NCI-H82 treated with DMSO at 0.1 percent for 48 hours (cell line): ENCODE measurements around the gene RAI1.

ENCODE experiments used
- DNase-seq: peaks from one replicate; lab custom pipeline; 2025; ENCODE audit not compliant: unreplicated experiment; lab: John Stamatoyannopoulos, UW

Gene RAI1

DNA sequence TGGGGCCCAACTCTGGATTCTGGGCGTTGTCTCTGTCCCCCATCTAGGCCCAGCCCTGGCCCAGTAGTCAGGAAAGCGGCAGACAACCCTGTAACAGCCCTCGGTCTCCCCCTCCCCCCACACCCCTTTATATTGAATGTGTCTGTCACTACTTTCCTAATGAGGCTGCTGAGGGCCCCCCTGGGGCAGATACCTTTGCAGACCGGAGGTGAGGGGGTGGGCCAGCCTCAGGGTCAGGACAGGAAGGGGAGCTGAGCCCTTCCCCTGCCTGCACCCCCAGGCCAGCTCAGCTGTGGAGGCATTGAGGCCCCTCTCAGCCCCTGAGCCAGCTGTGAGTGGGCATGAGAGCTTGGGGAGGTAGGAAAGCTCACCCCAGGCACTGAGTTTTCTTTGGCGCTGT, 17.1 kb downstream of the RAI1 start:
- DNase-seq = no peak

DNA sequence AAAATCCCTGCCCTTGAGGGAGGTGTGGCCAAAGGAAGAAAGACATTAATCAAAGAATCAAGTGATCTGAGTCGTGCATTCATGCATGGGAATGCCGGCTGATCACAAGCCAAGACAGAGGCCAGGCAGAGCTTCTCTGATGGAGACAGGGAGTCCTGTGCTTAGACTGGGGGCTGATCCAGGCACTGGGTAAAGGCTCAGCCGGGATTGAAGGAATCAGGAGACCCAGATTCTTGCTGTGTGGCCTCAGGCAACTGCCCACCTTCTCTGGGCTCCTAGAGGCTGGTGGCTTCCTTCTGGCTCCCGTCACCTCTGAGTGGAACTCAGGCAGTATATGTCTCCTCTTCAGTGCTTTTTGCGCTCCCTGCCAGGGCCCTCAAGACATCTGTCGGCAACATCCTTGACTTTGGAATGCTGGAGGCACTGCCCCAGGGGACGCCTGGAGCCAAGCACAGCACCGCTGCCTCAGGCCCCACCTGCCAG, 17.7 kb downstream of the RAI1 start:
- no peak for DNase-seq

DNA sequence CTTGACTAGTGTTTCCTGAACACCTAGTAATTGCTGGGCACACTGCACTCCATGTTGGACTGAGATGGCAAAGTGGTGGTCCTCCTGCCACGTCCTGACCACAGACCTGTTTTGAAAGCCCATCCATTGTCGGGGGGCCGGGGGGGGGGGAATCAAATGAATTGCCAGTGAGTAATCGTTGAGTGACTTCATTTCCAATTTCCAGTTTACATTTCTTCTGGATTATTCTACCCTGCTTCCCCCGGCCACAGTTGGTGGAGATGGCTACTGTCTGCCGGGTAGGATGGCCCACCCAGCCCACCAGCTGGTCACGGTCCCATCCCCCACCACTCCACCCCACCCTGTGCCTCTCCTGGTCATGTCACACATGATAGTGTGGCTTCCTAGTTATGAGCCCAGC, 18.2 kb downstream of the RAI1 start:
- no peak for DNase-seq

DNA sequence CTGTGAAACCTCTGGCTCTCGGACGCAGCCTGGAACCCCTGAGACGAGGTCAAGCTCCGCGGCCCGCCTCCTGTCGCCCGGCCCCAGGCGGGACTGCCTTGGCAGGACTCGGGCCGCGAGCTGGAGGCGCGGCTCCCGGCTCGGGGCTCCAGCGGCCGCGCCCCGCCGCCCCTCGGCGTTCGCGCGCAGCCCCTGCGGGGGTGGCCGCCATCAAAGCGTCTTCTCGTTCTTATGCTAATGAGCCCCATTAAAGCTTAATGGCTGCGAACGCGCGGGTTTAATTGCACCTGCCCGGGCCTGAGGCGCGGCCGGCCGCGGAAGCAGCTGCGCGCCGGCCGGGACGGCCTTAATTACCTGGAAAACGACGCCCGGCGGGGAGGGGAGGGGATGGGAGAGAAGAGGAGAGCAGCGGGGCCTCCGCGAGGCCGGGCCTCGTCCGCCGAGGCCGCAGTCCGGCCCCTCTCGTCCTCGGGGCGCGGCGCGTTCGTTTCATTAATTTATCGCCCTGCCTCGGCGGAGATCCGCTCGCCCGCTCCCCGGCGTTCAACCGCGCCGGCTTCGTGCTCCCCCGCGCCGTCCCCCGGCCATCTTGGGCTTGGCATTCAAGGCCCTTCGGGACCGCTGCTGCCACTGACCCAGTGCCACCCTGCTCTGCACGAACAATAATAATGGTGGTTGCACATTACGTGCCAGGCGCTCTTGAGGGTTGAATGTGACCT, 19.2 kb downstream of the RAI1 start:
- DNase-seq = no peak

DNA sequence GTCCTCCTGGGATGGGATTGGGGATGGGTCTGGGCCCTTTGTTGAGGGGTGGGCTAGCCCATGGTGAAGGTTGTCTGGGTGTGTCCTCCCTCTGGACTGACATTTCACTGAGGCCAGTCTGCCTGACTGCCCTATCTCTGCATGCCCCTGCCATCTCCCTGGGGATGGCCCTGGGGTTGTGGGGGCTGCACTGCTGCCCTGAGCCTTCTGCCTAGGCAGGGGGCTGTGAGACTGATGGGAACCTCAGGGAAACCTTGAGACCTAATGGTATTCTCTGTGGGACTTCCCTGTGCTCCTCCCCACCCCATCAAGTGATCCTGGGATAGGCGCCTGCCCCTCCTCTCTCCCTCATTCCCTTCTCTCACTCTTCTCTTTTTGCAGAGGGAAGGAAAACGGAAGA, 19.9 kb downstream of the RAI1 start:
- DNase-seq = no peak

DNA sequence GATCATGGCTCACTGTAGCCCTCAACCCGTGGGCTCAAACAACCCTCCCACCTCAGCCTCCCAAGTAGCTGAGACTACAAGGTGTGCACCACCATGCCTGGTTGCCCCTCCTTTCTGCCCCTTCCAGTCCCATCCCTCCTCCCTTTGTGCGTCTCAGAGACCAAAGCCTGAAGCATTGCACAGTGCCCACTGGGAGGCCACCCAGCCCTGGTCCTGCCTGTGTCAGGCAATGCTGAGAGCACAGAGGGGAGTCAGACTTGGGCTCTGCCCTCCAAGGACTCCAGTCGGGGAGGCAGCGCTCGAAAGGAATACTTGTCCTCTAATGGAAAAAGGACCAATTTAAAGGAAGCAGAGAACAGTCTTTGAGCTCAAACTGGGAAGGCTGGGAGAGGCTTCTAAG, 20.4 kb downstream of the RAI1 start:
- no peak for DNase-seq

DNA sequence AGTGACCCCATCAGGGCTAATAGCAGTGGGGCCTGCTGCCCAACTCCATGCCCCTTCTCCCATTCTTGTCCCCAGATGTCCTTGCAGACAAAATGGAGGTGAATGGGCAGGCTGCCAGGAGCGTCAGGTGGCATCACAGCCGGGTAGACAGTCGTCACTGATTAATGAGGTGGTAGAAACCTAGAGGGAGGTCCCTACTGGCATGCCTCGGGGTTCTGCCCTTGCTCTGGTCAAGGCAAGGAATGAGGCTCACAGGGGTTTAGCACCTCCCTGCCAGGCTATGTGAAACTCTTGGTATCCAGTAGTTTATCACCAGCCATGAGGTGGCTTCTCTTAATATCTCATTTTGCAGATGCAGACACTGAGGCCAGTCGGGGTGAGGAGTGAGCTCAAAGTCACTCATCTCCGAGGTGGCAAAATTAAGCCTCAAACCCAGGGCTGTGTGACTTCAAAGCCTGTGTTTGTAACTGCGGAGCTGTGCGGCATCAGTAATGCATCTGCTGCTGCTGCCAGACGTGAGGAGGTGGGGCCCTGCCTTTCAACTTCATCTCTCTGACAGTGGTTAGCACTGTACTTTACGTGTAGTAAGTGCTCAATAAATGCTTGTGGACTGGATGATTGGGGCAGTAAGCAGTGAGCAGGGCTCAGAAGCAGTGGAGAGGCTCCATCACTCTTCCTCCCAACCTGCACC, 21.3 kb downstream of the RAI1 start:
- DNase-seq = no peak

DNA sequence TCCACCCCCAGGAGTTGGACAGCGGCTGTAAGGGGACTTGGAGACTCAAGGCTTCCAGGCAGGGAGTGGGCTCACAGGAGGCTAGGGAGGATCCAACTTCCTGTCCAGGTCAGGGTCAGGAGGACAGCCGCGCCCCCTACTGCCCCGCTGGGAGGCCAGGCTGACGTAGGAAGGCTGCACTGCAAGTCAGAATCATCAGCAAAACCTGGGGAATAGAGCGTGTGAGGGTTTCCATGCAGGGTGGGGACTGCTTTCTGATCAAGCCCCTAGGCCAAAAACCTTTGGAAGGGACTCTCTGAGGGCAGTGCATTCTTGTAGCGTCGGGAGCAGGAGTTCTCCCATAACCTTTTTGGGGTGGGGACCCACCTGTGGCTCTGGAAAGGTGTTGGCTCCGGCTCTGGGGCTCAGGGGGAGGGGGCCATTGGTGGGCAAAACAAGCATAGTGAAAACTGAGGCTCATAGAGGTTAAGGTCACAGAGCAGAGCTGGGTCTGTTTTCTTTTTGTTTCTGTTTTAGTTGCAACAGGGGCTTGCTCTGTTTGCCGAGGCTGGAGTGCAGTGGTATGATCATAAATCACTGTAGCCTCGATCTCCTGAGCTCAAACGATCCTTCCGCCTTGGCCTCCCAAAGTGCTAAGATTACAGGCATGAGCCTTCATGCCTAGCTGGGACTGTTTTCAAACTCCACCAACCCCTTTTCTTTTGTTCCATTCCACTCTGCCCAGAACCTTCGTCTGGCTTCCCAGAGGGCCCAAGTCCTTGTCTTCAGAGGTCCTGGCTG, 22.1 kb downstream of the RAI1 start:
- no peak for DNase-seq

DNA sequence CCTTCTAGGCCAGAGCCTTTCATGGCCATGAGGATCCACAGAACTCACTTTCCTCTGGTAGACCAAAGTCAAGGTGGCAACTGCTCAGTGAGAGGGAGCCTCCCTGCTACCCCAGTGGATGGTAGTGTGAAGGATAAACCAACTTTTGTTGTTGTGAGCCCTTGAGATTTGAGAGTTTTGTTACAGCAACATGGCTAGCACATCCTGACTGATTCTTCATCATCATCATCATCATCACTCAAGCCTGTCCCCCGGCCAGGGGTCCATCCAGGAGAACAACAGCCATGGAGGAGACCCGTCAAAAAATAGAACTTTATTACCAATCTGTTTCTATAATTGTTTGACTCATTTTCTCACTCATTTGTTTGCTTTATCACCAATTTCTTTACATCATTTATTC, 23.7 kb downstream of the RAI1 start:
- DNase-seq = no peak

DNA sequence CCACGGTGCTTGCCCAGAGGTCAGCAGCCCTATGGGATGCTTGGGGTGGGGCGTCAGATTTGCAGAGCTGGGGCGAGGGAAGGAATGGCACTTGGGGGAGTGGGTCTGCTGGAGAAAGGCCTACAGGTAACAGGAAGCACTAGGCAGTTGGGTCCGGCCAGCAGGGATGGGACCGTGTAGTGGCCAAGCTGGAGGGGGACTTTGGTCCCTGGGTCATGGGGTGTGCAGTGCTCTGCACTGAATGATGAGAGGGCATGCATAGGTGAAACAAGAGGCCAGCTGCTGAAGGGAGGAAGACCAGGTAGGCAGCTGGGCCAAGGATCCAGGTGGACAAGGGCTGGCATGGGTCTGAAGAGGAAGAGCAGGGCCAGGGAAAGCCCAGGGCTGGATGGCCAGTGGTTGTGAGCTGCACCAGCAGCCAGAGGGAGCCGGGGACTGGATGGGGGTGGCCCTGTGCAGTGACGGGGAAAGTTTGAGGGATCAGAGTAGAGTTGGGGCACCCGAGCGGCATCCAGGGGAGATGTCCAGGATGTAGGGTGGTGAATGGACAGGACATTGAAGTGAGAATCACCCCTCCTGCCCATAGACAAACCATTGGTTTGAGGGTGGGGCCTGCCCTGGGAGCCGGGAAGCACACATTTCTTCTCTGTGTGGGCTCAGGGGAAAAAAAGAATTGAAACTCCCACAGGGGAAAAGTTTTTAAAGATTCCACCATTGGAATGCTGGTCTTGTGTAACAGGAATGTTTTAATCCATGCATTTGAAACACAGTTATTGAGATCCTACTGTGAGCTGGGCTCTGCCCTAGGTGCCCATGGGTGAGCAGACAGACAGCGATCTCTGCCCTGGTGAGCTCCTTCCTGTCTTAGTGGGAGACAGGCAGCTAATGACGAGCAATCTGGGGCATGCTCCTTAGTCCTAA, 25.1 kb downstream of the RAI1 start:
- DNase-seq = no peak

DNA sequence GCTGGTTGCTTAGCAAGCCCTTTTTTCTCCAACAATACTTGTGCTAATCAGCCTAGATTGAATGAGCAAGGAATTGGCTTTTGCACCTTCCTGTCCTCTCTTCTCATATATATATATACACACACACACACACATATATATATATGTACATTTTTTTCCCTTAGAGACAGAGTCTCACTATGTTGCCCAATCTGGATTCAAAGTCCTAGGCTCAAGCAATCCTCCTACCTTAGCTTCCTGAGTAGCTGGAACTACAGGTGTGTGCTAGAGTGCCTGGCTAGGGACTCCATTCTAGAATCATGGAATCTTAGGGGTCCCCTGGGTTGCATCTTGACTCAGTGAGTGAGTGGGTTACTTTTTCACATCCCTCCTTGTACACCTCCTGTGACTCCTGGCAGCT, 27.0 kb downstream of the RAI1 start:
- no peak for DNase-seq

DNA sequence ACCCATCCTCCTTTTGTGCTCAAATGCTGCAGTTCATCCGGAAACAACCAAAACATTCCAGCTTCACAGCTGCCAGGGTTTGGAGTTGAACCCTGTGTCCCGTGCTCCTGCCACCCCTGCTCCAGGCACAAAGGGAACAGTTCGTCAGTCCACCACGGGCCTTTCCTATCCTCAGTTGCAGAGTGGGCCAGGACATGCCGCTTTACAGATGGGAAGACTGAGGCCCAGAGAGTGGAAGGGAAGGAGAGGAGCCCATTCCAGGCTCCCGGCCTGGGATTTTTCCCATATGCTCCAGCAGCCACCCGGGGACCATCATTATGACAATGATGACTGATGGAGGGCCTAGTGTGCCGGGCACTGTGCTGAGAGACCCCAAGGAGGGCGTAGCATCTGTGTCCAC, 27.6 kb downstream of the RAI1 start:
- DNase-seq = no peak

DNA sequence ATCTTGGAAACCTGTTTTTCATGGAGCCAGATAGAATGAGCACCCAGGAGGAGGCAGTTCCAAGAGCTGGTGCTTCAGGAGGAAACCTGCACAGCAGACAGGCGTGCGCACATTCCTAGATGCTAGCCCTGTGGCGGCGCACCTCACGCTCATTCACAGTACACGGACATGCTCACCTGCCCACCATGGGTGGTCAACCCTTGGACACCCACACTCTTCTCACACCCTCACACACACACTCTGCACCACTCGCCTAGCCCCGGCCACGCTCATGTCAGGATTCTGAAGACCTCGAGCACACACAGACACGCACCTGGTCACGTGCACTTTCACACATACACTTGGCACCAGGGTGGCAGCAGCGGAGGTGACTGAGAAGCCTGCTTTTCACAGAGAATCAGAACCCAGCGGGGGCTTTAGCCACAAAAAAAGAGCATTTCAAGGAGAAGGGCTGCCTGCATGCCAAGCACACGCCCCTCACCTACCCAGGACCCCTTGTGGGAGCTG, 28.6 kb downstream of the RAI1 start:
- no peak for DNase-seq

DNA sequence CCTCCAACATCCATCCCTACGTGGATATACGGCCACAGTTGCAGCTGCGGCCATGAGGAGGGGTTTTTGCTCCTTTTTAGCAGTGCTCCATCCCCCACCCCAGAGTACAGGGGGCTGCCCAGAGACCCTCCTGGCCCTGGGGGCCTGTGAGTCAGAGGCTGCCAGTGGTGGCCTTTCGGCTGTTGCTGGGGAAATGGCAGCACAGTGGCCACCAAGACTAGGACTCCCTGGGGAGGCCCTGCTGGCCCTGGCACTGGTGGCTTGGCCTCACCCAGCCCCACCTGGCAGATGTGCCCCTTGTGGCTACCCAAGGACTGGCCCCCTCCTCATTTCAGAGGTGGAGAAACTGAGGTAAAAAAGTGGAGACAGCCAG, 29.1 kb downstream of the RAI1 start:
- no peak for DNase-seq

DNA sequence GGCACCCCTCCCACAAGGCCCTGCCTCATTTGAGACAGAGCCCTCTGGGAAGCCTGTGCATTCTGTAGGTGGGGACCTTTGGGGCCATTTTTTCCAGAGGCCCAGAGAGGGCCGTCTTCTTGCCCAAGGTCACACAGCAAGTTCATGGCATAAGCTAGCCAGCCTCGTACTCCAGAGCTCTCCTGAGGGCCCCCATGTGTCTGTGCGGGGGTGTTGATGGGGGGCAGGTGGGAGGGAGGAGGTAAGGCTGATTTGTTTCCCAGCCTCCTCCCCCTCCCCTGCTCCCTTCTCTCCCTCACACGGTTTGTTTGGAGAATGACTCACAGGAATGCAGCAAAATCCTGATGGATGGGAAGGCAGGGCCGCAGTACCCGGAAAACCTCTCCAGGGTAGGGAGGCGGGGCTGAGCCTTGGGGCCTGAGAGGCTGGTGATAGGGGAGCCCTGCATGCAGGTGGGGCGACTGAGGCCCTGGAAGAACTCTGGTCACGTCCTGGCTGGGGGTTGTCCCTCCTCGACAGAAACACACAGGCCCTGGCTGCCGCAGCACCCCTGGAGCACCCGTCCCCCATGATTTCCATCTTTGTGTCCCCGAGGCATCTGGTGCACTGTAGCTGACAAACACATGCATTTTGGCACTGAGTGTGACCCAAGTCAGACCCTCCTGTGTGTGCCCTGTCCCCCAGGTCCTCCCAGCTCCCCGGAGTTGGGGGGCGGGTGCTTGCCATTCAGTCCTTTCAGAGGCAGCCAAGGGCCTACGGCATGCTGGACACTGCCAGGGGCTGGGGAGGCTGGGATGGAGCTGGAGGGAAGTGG, 29.7 kb downstream of the RAI1 start:
- no peak for DNase-seq

DNA sequence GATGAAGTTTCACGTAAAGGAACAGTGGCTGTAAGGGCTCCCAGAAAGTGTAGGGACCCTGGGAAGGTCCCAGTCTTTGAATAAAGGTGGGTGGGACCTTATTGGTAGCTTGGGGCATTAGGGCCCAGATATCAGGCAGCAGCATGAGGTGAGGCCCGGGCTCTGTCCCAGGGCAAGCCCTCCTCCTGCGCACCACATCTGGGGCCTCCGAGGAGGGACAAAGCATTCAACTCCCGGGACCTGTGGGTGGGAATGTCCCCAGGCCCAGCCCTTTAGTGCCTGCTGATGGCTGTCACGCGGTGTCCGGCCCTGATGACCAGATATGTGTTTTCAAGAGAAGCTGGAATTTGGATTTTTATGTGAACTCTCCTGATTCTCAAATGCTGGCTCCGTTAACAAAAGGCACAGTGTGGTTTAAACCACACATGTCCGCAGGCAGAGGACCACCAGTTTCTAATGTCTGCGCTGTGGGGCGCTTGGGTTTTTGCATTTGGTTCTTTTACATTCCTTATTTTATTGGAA, 30.4 kb downstream of the RAI1 start:
- DNase-seq = no peak

DNA sequence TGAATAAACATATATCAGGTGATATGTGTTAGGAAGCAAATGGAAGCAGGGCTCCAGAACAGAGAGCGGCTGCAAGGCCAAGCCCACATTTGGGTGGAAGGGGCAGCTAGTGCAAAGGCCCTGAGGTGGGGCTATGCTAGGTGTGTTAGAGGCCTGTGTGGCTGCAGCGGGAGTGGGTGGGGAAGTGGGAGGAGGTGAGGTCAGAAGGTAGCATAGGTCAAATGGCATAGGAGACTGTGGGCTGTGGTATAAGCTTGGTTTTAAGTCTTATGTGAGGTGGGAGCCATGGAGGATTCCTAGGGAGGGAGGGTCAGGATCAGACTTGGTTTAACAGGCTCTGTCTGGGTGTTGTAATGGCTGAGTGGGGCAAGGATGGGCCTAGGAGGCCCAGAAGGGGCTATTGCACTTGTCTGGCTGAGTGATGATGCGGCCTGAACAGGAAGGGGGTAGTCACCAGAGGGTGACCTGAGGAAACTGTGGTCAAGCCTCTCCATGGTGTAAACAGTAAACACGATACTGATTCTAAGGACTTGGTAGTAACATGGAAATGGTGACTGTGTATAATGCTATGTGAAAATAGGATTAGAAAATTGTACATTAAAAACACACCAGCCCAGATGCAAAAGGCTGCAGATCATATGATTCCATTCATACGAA, 31.1 kb downstream of the RAI1 start:
- no peak for DNase-seq

DNA sequence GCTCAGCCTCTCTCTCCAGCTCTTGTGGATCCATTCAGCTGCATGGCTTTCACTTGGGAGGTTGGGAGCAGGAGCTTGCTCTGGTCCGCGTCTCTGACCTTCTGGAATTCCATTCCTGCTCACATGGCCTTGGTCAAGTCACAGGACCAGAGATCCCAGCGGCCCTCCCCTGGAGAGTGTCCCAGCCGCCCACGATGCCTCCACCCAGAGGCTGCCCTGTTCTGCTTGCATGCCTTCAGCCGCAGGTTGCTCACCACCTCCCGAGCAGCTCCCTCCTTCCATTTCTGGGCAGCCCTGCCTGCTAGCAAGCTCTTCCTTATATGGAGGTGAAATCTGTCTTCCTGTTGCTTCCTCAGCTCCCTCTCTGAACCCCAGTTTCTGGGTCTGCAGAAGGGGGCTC, 32.6 kb downstream of the RAI1 start:
- DNase-seq = no peak

DNA sequence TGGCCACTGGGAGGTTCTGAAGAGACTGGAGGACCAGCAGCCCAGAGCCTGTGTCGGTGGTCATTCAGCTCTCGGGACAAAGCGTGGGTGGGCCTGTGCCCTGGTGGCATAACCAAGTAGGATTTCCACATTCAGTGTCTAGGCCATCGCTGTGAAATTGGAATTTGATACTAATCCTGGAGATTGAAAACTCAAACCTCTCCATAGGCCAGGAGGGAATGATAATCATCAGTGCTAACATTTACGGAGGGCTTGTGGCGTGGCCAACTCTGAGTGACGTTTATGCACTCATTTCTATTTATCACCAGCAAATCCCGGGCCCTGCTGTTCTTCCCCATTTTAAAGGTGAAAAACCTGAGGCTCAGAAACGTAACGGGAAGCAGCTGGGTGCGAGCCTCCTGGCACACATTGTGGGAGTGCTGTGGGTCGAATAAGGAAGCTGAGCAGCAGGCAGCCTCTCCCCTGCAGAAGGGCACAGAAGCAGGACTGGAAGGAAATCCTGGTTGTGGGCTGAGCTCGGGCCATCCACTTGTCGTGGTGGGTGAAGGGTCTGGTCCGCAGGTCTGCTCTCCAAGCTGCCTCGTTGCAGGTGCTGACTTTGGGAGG, 33.1 kb downstream of the RAI1 start:
- no peak for DNase-seq
